ENCODE results near the gene ANKRD10.

The ANKRD10 gene

DNA sequence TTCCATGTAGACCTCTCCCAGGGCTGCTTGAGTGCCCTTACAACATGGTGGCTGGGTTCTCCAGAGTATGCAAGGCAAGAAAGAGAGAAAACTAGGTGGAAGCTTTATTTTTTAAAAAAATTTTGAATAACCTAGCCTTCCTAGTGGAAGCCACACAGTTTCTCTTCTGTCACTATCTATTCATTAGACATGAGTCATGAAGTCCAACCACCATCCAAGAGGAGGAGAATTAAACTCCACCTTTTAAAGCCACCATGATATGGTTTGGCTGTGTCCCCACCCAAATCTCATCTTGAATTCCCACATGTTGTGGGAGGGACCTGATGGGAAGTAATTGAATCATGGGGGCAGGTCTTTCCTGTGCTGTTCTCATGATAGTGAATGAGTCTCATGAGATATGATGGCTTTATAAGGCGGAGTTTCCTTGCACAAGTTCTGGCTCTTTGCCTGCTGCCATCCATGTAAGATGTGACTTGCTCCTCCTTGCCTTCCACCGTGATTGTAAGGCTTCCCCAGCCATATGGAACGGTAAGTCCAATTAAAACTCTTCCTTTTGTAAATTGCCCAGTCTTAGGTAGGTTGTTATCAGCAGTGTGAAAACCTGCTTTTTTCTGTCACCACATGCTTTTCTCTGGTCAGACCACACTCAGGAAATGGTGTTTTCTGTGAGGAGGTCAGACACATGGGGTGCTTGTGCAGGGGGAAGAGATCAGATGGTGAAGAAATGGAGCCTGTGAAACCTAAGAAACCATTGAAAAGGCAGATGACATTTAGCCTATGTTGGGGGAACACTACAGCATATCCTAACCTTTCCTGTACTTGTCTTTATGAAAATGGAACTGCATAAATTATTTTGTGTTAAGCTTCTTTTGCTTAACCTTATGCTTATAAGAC lies 57.7 kb downstream of the ANKRD10 start:
- no peak overlapping the region for H3K27ac ChIP-seq
- TF ChIP-seq, protein P1, sequence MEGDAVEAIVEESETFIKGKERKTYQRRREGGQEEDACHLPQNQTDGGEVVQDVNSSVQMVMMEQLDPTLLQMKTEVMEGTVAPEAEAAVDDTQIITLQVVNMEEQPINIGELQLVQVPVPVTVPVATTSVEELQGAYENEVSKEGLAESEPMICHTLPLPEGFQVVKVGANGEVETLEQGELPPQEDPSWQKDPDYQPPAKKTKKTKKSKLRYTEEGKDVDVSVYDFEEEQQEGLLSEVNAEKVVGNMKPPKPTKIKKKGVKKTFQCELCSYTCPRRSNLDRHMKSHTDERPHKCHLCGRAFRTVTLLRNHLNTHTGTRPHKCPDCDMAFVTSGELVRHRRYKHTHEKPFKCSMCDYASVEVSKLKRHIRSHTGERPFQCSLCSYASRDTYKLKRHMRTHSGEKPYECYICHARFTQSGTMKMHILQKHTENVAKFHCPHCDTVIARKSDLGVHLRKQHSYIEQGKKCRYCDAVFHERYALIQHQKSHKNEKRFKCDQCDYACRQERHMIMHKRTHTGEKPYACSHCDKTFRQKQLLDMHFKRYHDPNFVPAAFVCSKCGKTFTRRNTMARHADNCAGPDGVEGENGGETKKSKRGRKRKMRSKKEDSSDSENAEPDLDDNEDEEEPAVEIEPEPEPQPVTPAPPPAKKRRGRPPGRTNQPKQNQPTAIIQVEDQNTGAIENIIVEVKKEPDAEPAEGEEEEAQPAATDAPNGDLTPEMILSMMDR (conservative IDR thresholded peaks at IDR 0.05): no peak

DNA sequence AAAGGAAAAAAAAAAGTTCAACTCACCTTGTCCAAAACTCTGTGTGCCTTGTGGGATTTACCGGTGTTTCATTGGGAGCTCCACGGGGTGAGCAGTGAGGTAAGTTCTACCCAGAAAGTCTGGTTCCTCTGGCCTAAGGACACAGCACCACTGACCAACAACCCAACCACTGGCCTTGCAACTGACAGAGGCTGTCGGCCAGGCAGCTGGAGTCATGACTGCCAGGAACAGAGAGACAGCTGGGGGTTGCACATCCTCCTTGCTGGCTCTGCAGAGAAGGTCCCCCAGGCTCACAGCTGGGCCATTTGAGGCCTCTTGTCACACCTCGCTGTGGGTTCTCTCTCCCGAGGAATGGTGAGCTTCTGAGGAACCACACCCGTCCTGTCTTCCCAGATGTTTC lies 59.5 kb downstream of the ANKRD10 start:
- TF ChIP-seq, protein P1 (conservative IDR thresholded peaks at IDR 0.05): no peak
- no peak overlapping the region for H3K27ac ChIP-seq

DNA sequence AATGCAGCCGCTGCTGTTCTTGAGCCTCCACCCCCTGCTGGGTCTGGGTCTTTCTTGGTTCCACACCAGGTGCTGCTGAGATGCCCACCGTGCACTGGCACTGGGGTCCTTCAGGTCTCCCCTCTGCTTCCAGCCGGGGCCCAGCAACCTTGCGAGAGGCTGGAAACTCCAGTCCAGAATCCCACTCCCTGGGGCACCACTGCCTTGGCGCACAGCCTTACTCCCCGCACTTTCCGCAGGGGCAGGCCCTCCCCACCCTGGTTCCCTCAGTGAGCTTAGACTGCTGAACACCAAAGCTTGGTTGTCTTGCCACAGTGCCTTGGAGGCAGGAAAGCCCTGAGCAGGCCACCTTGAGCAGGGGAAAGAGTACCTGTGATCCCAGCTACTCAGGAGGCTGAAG lies 60.0 kb downstream of the ANKRD10 start:
- TF ChIP-seq, protein P1 (conservative IDR thresholded peaks at IDR 0.05): no peak

DNA sequence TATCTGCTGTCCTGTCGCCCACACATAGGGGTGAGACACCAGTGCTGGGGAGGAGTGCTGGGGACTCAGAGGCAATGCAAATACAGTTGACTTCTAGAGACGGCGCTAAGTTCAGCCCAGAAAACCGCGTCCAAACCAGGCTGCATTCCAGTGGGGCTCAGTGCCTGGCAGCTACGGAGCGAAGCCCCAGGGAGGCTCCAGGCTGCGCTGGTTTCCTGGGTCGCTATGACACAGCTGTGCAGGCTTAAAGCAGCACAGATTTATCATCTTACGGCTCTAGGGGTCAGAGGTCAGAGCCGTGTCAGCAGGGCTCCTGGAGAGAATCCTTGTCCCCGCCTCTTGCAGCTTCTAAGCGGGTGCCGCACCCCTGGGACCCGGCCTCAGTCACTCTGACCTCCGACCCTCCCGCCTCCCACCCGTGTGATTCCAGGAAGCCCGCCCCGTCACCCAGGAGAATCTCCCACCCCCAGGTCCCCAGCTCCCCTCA lies 61.6 kb downstream of the ANKRD10 start:
- TF ChIP-seq, protein P1 (conservative IDR thresholded peaks at IDR 0.05): no peak
- no peak overlapping the region for H3K27ac ChIP-seq

More for the DNA sequence above, 60.0 kb downstream of the ANKRD10 start:
- no peak overlapping the region for H3K27ac ChIP-seq

DNA sequence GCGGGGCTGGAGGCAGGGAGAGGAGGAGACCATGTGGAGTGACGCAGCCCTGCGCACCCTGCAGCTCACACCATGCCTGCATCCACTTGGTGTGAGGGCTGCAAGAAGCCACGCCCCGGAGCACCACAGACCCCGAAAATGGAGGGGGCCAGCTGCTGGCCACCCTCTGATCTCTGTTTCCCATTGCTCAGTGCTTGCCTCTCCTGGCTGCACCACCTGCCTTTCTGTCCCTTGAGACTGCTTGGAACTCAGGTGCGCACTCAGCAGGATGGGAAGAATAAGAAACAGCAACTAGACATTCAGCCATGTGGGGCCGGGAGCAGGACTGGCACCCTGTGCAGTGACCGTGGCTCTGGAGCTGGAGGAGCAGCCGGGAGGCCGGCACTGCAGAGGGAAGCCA lies 64.0 kb downstream of the ANKRD10 start:
- TF ChIP-seq, protein P1 (conservative IDR thresholded peaks at IDR 0.05): no peak

DNA sequence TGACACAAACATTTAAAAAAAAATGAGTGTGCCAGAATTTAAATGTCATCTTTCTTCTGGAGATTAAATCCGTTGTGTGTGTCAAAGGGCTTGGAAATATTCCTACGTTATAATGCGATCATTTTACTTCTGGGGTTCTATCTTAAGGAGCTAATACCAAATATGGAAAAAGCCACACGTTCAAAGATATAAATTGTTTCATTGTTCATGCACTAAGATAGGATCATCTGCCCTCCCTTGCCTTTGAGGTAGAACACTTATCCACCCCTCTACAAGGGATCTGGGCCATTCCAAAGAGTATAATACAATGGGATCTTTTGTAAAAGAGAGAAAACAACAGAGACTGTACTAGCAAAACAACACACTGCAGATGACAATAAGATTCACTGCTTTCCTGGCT lies 64.9 kb downstream of the ANKRD10 start:
- TF ChIP-seq, protein P1 (conservative IDR thresholded peaks at IDR 0.05): no peak
- no peak overlapping the region for H3K27ac ChIP-seq

More for the DNA sequence above, 64.0 kb downstream of the ANKRD10 start:
- H3K27ac ChIP-seq: no peak overlapping the region

DNA sequence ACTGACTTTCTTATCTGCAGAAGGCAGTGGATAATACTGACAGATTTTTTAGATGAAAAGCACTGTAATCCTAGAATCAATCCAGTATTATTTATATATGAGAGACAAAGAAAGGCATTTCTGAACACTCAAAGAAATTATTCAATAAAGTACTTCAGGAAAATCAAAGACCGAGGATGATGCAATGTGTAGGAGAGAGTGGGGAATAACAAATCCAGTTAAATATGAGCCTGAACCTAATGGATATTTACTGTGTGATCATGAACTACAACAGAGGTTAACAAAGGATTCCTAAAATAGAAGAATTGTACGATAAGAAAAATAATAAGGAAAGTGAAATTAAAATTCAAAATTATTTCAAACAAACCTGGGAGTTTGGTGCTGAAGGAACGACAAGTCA lies 69.3 kb downstream of the ANKRD10 start:
- no peak overlapping the region for H3K27ac ChIP-seq
- TF ChIP-seq, protein P1 (conservative IDR thresholded peaks at IDR 0.05): no peak
